NCI-H146 (cell line): ENCODE results near the gene QSOX1.
"Not testable (repeated sequence)": the region's sequence is repeated elsewhere in the genome, so short reads cannot be mapped to it uniquely, and the experiment has no call there.

Source experiments
- DNase-seq: peaks from one replicate; lab custom pipeline; 2025; lab: John Stamatoyannopoulos, UW

The QSOX1 gene

GRCh38 chr1:180154325-180155181 is at the start of gene QSOX1:
Gene QSOX1, plus strand, starts transcription at chr1:180154869. Its CDS starts 39 bp downstream, at chr1:180154908.
- DNase-seq = peak; percentile 83

GRCh38 chr1:180112091-180112490 is 42.6 kb upstream of the QSOX1 start:
- DNase-seq = no peak

- no peak for DNase-seq
Measured at GRCh38 chr1:180112984-180113647, 41.6 kb upstream of the QSOX1 start.

- no peak for DNase-seq
Measured at GRCh38 chr1:180114396-180114945, 40.2 kb upstream of the QSOX1 start.

GRCh38 chr1:180116964-180117763 is 37.5 kb upstream of the QSOX1 start:
- no peak for DNase-seq

GRCh38 chr1:180117764-180118116 is 36.9 kb upstream of the QSOX1 start:
- DNase-seq = no peak

- no peak for DNase-seq
Measured at GRCh38 chr1:180119837-180120236, 34.8 kb upstream of the QSOX1 start.

GRCh38 chr1:180123463-180123936 is 31.2 kb upstream of the QSOX1 start:
- no peak for DNase-seq

GRCh38 chr1:180130651-180131050 is 24.0 kb upstream of the QSOX1 start:
- no peak for DNase-seq

GRCh38 chr1:180131510-180131909 is 23.2 kb upstream of the QSOX1 start:
- DNase-seq = no peak

- no peak for DNase-seq
Measured at GRCh38 chr1:180133193-180133592, 21.5 kb upstream of the QSOX1 start.

GRCh38 chr1:180133688-180134087 is 21.0 kb upstream of the QSOX1 start:
- not testable (repeated sequence) for DNase-seq

- DNase-seq = no peak
Measured at GRCh38 chr1:180135535-180135934, 19.1 kb upstream of the QSOX1 start.

GRCh38 chr1:180136331-180136967 is 18.2 kb upstream of the QSOX1 start:
- no peak for DNase-seq

GRCh38 chr1:180136968-180137356 is 17.7 kb upstream of the QSOX1 start:
- no peak for DNase-seq

- no peak for DNase-seq
Measured at GRCh38 chr1:180137776-180138175, 16.9 kb upstream of the QSOX1 start.

GRCh38 chr1:180141381-180141934 is 13.2 kb upstream of the QSOX1 start:
- DNase-seq = no peak

GRCh38 chr1:180143359-180143758 is 11.3 kb upstream of the QSOX1 start:
- DNase-seq = no peak

- no peak for DNase-seq
Measured at GRCh38 chr1:180144659-180145357, 9.9 kb upstream of the QSOX1 start.

GRCh38 chr1:180145446-180145845 is 9.2 kb upstream of the QSOX1 start:
- DNase-seq = no peak

GRCh38 chr1:180150982-180151381 is 3.7 kb upstream of the QSOX1 start:
- no peak for DNase-seq
